GM18511 (cell line): ENCODE data around the gene SLC23A1.
"Not testable (repeated sequence)": the region's sequence is repeated elsewhere in the genome, so short reads cannot be mapped to it uniquely, and the experiment has no call there.

ENCODE experiments used
- ATAC-seq: cut with Tn5 transposase; IDR thresholded peaks from one replicate; pipeline ENCODE4 v1.9.1; 2021; ENCODE audit warnings: mild to moderate bottlenecking, moderate library complexity; ENCODE audit not compliant: unreplicated experiment

SLC23A1 gene

DNA sequence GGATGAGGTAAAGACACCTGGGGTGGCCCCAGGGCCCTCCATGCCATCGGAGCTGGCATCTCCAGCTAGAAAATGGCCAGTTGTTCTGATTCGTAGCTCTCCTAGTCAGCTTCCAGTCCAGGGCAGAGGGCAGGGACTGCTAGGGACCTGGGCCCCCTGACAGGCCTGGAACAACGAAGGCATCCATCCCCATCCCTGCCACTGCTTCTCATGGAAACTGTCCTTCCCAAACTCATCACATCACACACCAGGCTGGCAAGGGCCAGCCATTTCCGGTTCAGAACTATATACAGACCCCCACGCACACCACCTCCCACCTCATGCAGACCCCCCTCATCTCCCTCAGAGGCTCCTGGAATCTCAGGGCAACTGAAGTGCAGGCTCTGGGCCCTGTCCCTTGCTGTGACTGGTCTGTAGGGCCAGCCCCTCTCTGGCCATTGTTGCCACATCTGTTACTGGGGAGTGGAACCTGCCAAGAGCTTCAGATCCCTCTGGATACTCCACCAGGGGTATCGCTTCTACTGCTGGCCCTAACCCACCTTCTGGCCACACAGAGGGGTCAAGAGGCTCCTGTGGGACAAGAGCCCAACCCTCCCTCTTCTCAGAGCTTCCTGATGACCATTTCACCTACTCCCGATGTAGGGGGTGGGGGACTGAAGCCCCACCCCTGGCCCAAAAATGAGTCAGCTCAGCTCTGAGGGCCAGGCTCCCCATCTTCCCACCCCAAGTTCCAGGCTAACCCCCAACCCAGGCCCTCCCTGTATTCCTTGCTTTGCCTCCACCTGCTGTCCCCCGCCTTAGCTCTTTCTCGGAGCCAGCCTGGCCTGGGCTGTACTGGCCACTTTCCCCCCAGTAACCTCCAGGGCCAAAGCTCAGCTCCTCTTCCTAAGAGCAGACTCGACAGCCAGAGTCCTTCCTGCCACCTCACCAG is 7.8 kb upstream of the SLC23A1 start:
- ATAC-seq, result no peak

DNA sequence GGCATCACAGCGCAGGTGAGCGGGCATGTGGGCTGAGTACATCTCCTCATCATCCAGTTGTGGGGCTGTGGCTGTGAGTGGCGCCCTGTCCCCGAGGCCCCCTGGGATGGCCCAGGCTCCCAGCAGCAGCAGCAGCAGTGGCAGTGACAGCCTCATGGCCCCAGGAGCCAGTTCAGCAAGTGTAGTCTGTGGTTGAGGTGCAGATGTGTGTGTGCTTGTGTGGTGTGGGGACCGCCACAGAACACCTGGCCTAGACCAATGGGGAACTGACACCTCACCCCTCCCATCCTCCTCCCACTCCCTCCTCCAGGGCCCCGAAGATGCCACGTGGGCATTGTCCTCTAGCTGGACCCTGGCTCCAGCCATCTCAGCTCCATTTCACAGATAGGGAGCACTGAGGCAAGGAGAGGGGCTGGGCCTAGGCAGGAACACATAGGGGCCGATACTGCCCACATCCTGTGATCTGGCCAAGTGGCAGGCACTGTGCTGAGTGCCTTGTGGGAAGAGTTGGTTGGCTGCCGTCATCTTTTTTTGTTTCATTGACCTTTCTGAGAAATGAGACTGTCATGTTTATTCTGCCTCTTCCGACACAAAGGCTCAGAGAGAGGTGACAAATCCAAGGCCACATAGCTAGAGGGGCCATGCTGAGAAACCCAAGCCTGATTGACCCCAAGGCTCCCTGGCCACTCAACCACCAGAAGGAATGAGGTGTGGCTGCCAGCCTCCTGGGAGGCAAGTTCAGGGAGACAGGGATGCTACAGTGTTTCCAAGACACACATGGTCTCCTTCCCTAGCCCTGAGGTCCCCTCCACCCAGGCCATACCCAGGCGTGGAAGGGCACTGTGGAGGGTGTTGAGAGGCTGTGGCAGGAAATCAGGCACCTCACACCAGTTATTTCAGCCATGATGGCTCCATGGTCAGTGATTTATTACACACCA is 6.9 kb upstream of the SLC23A1 start, which contains the start of gene MZB1:
Gene MZB1, minus strand, starts transcription at position 213 of the 938 bp plus-strand sequence. Its CDS starts 57 bp downstream, at position 156.
- ATAC-seq, result peak; percentile 36

GRCh38 chr5:139388198-139388821 is 5.2 kb upstream of the SLC23A1 start:
- ATAC-seq, result no peak

DNA sequence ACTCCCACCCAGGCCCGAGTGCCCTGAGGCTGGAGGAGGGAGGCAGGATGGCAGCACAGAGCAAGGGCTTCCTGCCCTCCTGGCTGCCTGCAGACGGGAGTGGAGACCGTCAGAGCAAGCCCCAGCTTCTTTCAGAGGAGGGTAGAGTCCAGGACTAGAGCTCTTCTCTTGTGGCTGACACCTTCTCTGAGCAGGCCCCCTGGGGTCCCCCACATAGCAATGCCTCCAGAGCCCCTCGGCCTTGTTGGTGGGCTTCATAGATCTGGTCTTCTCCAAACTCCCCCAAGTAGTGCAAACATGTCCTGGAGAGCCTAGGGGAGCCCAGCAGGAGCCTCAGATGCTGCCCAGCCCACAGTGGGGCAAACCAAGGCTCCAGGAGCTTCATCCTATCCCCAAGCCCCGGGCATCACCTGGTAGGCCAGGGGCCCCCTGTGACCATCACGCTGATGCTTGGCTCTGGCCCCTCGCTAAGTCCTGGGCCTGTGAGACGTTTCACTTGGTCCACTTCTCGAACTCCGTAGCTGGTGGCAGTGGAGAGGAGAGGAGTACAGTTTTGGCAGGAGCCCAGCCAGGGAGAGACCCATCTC is 4.6 kb upstream of the SLC23A1 start:
- ATAC-seq, result no peak

DNA sequence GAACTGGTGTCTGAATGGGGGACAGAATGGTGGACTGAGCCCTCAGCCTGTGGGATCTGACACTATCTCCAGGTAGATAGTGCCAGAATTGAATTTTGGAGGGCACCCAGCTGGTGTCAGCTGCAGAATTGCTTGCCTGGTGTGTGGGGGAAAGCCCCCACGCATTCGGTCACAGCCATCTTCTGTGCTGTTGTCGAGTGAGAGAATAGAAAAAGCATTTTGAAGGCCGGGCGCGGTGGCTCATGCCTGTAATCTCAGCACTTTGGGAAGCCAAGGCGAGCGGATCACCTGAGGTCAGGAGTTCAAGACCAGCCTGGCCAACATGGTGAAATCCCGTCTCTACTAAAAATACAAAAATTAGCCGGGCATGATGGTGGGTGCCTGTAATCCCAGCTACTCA is 3.9 kb upstream of the SLC23A1 start:
- ATAC-seq, result not testable (repeated sequence)

GRCh38 chr5:139386050-139386438 is 2.9 kb upstream of the SLC23A1 start:
- no peak for ATAC-seq

DNA sequence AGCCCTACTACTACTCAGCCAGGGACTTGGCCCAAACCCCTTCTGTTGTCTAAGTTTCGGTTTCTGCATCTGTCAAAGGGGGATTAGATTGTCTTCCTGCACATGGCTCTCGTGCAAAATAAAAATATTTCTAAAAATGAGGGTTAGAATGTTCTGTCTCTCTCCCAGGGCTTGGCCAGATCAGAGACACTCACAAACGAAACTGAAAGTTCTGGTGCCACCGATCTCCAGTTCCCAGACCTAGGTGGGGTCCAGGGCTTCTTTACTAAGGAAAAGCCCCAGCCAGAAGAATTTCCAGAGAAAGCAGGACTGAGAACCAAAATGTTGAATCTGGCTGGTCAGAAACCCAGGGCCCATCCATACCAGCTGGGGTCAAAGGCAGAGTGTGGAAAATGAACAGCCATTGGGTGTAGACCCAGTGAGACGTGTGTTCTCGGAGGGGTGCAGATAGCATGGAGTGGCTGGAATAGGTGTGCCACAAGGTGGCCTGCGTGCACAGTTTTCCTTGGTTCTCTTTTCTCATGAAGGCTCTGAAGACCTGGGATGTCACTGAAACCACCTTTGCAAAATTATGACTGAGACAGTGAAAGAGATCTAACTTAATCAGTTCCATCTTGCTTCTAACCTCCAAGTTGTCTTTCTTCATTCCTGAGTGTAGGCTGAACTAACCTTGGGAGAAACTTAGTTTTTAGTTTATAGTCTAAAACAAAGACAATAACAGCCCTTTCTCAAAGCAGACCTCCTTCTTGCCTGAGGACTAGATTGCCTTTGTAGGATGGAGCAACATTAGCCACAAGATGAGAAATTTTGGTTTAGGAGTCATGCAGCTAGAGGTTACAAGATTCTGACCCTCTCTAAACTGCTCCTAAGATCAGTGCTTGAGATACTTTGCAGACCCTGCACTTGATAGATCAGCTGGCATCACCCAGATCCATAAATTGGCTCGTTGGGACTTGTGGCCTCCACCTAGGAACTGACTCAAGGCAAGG is 2.3 kb upstream of the SLC23A1 start:
- no peak for ATAC-seq

DNA sequence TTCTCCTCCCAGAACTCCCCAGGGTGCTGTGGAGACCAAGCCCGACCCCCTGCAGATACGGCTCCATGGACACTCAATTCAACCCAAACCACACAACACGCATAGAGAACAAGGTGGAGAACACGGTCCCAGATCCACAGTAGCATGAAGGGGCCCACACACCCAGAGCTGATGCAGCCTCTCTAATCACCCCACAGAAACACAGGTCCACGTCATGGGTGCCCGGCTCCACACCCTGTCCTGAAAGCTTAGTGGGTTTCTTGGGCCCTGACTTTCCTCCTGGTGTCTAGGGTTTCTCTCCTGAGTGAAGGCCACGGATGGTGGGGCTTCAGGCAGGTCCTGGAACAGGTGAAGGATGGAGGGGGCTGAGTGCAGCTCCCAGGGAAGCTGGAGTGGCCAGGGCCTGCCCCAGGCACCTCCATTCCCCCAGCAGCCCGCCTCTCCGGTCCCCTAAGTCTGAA is 1.5 kb upstream of the SLC23A1 start:
- no peak for ATAC-seq

DNA sequence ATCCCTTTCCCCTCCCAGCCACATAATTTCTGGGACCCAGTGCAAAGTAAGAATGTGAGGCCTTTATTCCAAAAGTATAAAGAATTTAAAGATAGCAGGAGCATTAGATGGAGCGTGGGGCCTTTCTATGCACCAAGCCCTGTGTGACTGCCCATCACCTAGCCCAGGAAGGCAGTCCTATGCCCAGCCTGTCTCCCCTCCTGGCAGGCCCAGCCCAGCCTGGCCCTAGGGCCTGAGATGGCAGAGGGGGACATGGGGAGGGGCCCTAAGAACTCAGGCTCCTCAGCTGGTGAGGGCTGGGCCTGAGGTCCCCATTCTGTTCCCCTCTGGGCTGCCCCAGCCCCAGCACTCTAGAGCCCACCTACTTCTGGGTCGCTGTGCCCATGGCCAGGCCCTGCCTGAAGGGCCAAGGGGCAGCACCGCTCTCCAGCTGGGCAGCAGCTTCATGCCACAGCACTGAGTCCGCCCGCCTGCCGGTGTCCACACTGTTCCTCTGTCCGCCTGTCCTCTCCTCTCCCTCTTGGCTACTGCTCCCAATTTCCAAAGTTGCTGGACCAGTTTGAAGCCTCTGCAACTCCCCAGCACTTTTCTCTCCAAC is 995 bp upstream of the SLC23A1 start:
- no peak for ATAC-seq

GRCh38 chr5:139382807-139383206 is 290 bp downstream of the SLC23A1 start:
- ATAC-seq, result no peak

DNA sequence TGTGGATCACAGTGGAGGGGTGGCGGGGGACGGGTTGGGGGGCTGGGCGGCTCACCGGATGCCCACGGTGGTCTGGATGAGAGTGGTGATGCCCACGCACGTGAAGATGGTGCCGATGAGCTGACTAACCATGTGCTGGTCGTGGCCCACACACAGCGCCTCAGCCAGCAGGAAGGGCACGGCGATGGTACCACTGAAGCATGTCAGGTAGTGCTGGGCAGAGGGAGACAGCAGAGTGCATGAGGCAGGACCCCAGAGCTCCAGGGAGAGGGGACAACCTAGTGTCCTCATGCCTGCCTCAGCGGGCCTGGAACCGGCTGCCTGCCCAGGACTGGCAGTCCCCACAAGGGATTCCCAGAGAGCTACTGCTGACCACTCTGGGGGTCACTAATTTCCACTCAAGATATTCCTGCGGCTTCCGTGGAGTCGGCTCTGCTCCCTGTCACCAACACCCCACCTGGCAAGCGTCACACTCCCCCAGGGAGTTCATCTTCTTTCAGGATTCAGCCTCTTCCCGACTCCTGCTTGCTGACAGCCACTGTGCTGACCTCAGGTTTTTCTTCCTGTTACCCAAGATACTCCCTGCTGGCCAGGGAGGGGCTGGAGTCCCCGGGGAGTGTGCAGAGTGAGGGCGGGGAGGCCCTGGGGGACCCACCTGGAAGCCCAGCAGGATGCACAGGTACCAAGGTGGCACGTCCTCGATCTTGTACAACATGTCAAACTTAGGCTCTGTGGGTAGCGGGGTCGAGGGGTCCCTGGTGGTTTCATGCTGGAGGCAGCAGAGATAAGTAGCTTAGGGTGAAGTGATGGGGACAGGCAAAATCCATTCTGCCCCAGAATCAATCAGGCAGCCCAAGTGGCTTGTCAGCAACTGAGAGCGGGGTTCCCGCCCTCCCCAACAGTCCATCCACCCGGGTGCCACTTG is 998 bp downstream of the SLC23A1 start:
- ATAC-seq, result no peak

GRCh38 chr5:139379626-139380449 is 3.3 kb downstream of the SLC23A1 start:
- no peak for ATAC-seq

DNA sequence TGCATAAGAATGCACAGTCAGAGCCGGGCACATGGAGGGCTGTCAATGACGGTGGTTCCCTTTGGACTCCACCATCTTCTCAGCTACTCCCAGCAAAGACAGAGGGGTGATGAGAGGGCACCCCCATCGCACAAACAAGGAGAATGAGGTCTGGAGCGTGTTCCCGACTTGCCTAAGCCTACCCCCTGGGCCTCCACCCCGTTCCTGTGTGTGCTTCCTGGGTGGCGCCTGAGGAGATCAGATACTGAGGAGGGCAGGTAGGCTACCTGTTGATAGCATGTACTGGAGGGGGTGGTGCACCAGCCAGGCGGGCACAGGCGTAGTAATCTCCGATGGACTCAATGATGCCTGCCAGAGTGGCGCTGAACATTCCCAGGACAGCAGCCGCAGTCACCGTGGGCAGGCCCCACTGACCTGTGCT is 4.1 kb downstream of the SLC23A1 start:
- no peak for ATAC-seq

GRCh38 chr5:139378101-139378825 is 4.8 kb downstream of the SLC23A1 start:
- ATAC-seq, result no peak

- ATAC-seq, result no peak
These were observed 5.9 kb downstream of the SLC23A1 start for GRCh38 chr5:139377226-139377625.

- ATAC-seq, result no peak
These were observed 6.7 kb downstream of the SLC23A1 start for GRCh38 chr5:139376364-139376763.
